ENCODE data around the gene LRP4. TPM values are rescaled to one million over a fixed set of nuclear protein-coding genes. Genes with fewer than 3 reads are reported as not detected.
"Not testable (repeated sequence)": the region's sequence is repeated elsewhere in the genome, so short reads cannot be mapped to it uniquely, and the experiment has no call there.

Gene LRP4
- total RNA-seq, result 26.8 TPM
- long read RNA-seq, partial matches to known transcripts, result 8 of 21 reads
- long read RNA-seq, other reads (novel, unspliced or antisense), result 13 of 21 reads

GRCh38 chr11:46918083-46918787 is at the start of gene LRP4:
Gene LRP4, minus strand, starts transcription at chr11:46918550. Its CDS starts 171 bp downstream, at chr11:46918379.
- intact Hi-C loops (cut with DNase I), result loop anchor here (5.0 to 10.0 kb wide), 2 partner anchors 84 to 437 kb away; partner anchors contain the start of gene MYBPC3
- DNase-seq (ENCODE audit: low spot score), result no peak

- DNase-seq (ENCODE audit: low spot score), result no peak
- intact Hi-C loops (cut with DNase I), result no loop called here
These were observed 49.6 kb upstream of the LRP4 start for GRCh38 chr11:46967962-46968361.

GRCh38 chr11:46966773-46967172 is 48.4 kb upstream of the LRP4 start:
- no peak for DNase-seq (ENCODE audit: low spot score)
- intact Hi-C loops (cut with DNase I), result no loop called here

- intact Hi-C loops (cut with DNase I), result no loop called here
These were observed 45.5 kb upstream of the LRP4 start for GRCh38 chr11:46963844-46964243.

GRCh38 chr11:46961886-46962285 is 43.5 kb upstream of the LRP4 start:
- intact Hi-C loops (cut with DNase I); DNase-seq (ENCODE audit: low spot score): not testable (repeated sequence)

More at GRCh38 chr11:46963844-46964243, 45.5 kb upstream of the LRP4 start:
- no peak for DNase-seq (ENCODE audit: low spot score)

GRCh38 chr11:46961041-46961440 is 42.7 kb upstream of the LRP4 start:
- intact Hi-C loops (cut with DNase I), result no loop called here
- DNase-seq (ENCODE audit: low spot score), result no peak

- intact Hi-C loops (cut with DNase I), result no loop called here
- DNase-seq (ENCODE audit: low spot score), result no peak
These were observed 40.4 kb upstream of the LRP4 start for GRCh38 chr11:46958777-46959176.

GRCh38 chr11:46953093-46953492 is 34.7 kb upstream of the LRP4 start:
- no peak for DNase-seq (ENCODE audit: low spot score)
- intact Hi-C loops (cut with DNase I), result no loop called here

- intact Hi-C loops (cut with DNase I), result no loop called here
- no peak for DNase-seq (ENCODE audit: low spot score)
These were observed 34.2 kb upstream of the LRP4 start for GRCh38 chr11:46952553-46952952.

GRCh38 chr11:46951864-46952263 is 33.5 kb upstream of the LRP4 start:
- intact Hi-C loops (cut with DNase I), result no loop called here
- no peak for DNase-seq (ENCODE audit: low spot score)

GRCh38 chr11:46949297-46949696 is 30.9 kb upstream of the LRP4 start:
- intact Hi-C loops (cut with DNase I), result no loop called here
- no peak for DNase-seq (ENCODE audit: low spot score)

GRCh38 chr11:46948378-46949131 is 30.2 kb upstream of the LRP4 start:
- no peak for DNase-seq (ENCODE audit: low spot score)
- intact Hi-C loops (cut with DNase I), result no loop called here

GRCh38 chr11:46947399-46948077 is 29.2 kb upstream of the LRP4 start:
- intact Hi-C loops (cut with DNase I), result no loop called here
- no peak for DNase-seq (ENCODE audit: low spot score)

- DNase-seq (ENCODE audit: low spot score), result no peak
- intact Hi-C loops (cut with DNase I), result no loop called here
These were observed 26.2 kb upstream of the LRP4 start for GRCh38 chr11:46944356-46945075.

- intact Hi-C loops (cut with DNase I), result no loop called here
- no peak for DNase-seq (ENCODE audit: low spot score)
These were observed 23.8 kb upstream of the LRP4 start for GRCh38 chr11:46942172-46942571.

- DNase-seq (ENCODE audit: low spot score), result peak; percentile 92
- intact Hi-C loops (cut with DNase I), result no loop called here
These were observed 18.1 kb upstream of the LRP4 start, which contains the start of gene CSTPP1 for GRCh38 chr11:46936138-46937110. Gene CSTPP1, plus strand, starts transcription at chr11:46936761. Its CDS starts 45 bp downstream, at chr11:46936806.

- no peak for DNase-seq (ENCODE audit: low spot score)
- intact Hi-C loops (cut with DNase I), result no loop called here
These were observed 11.7 kb upstream of the LRP4 start for GRCh38 chr11:46930089-46930488.

GRCh38 chr11:46928701-46929100 is 10.4 kb upstream of the LRP4 start:
- DNase-seq (ENCODE audit: low spot score); intact Hi-C loops (cut with DNase I): not testable (repeated sequence)
